HG03571 (cell line): ENCODE results near the gene ALK.

Experiments
- ATAC-seq: cut with Tn5 transposase; IDR thresholded peaks from one replicate; pipeline ENCODE4 v1.9.1; 2021; ENCODE audit not compliant: unreplicated experiment

ALK gene

DNA sequence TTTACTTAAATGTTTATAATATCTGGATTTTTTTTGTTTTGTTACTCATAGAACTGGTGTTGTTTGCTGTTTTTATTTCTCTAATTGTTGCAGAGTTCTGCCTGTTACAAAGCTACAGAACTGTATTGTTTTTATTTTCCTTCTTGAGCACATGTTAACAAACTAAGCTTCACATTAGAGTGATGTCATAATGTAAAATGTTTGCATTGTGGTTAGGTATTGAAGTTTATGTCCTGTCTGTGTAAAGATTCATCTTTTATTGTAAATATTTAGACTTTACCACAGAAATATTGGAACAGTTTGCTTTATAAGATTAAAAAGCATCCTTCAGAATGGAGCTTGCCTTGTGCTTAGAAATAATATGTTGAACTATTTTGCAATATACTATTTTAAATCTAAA is 738.5 kb downstream of the ALK start:
- no peak for ATAC-seq

DNA sequence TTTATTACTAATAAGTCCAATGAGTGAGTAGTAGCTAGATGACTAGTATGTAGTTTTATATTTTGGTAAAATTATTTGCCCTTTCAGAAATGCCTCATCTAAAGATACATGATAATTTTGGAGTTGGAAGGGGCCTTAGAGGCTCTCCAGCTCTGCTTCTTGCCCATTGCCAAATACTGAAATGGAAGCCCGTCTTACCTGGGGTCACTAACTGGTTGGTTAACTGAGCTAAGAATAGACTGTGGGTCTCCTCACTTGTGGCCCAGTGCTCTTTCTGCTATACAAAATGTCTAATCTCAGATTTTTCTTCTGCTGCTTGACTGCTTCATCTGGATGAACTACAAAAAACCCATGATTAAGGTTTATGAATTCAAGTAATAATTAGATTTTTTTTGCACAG is 739.1 kb downstream of the ALK start:
- no peak for ATAC-seq

DNA sequence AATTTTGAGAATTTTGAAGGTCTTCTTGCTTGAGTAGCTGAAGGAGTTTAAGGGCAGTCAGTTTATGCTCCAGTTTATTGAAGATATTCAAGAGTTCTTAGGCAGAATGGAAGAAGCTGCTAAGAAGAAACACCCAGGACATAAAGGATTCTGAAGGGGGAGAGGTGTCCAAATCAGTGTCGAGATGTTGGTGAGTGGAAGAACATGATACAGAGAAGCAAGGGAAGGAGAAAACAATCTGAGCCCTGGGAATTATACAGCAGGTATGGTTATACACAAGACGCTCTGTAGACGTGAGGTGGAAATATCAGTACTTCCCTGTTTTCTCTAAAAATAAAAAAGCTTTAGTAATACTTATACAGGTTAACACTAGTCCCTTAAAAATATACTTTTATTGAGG is 746.0 kb downstream of the ALK start:
- ATAC-seq = no peak

DNA sequence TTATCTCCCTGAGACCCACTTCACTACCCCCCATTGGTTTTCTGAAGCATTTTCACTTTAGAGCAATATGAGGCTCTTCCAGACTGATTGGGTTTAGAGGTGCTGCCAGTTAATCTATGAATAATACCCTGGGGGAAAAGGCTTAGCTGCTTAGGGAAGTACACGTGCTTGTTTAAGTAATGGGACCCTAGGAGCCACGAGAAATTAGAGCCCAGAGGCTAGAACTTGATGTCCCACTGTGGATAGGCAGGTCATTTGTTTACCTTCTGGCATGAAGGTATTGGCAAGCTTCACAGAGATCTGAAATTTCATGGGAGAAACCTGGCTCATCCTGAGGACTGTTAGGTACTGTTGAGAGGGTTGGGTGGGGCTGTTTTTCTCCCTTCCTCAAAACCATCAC is 746.4 kb downstream of the ALK start:
- ATAC-seq = no peak

DNA sequence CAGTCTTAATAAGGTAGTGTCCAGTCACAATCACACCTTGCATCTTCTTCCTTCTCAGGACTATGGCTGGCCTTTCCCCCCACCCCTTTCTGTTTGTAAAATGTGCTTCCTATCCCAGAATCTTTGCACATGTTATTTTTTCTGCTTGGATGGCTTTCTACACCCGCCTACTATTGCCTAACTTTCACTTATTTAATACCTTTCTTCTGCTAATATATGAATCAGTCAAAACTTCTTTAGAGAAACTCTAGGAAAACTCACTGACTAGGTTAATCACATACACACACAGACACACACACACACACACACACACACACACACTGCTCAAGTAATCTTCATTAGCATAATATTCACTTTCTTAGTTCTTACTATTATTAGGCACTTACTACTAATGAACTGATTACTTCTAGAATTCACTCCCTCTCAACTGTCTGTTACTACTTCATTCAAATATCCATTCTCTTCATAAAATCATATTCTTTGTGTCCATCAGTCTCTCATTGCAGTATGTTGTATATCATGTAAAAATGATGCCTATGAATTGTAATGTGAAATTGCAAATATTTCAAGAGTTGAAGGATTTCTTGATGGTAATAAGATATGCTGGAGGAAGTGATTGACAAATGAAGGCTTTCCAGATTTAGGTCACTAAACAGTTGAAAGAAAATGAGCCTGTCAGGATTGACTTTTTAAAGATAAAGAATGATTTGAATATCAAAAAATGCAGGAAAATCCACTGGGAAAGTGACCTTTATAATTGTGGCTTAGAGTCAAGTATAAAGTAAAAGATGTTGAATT is 754.9 kb downstream of the ALK start:
- no peak for ATAC-seq

DNA sequence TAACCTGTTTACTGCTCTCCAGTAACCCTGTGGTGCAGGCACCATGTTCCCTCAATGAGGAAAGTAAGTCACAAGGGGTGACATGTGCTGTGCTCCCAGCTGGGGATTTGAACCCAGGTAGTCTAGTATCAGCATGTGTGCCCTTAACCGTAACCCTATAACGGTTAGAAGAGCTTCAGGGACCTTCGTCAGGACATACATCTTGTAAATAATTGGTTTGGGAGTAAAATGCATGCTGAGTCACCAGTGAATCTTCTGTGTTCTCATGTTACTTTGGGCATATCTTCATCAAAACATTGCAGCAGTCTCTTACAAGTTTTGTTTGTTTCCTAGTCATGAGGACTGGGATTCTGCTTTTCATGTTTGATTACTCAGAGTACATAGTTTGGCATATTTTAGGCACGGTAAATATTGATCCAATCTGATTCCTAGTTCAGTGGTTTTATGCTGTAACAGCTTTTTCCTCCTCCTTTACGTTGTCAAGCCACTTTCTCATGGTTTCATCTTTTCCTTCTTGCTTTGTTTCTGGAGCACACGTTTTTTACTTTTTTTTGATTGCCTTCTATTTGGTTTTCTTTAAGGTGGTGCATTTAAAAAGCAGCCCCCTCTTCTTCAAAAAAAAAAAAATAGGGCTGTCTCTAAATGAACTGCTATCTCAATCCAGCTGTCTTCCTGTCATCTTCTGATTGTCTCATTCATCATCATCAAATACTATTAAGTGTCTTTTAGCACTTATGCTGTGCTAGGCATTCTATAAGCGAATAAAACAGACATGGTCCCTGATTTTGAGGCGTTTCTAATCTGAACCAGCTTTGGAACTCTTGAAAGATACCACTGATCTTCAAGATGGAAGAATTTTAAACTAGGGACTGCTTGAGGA is 755.8 kb downstream of the ALK start:
- no peak for ATAC-seq

DNA sequence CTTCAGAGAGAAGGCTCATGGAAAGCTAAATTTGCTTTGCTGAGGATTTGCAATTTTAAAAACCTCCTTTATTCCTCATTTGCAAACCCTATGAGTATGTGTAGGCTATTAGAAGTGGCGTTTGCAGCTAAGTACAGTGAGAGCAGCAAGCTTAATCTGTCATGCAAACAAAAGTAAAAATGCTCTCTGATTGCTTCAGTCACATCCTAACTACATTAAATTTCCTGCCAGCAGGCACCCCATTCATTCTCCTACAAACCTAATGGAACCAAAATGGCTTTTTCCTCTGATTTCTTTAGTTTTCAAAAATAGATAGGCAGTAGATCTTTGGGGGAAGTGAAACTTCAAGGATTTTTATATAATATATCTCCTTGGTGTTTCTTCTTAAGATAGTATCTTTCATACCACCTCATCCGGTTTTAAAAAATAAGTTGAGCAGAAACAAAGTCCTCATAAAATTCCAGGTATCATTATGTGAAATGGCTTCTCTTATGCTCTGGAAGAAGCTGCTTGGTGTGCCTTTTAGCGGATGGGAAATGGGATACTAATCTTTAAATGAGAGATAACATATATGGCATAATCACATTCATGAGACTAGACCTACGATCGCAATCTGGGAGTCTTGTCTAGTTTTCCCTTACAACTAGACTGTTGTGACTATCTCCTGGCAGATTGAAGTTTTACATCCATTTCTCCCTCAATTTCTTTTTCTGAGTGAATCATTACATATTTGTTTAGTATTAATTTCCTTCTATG is 757.1 kb downstream of the ALK start:
- ATAC-seq = no peak

DNA sequence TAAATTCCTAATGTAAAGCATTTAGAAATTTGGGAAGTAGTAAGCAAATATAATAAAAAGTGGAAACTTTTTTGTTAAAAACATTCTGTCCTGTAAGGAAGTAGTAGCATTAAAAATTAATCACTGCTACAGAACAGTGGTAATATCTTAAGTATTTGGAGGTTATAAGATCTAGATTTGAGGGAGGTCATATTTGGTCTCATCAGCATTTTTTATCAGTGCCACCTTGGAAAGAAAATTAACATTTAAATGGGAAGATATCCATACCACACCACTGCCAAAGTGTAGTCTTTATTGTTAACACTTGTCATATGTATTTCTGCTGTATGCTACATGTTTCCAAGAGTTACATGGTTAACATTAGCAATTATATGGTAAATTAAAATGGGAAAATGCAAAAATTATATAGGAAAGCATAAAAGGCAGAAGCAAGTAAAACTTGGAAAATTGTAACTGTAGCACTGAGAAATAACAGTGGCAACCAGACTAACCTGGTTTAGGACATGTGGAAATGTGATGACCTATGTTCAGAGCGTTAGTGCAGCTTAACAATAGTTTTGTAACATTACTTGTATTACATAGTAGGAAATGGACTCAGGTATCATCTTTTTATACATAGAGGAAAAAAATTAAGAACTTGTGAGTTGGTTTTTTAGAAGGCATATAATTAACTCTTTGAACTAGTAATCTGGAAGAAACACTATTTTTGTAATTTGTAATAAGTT is 759.0 kb downstream of the ALK start:
- no peak for ATAC-seq

DNA sequence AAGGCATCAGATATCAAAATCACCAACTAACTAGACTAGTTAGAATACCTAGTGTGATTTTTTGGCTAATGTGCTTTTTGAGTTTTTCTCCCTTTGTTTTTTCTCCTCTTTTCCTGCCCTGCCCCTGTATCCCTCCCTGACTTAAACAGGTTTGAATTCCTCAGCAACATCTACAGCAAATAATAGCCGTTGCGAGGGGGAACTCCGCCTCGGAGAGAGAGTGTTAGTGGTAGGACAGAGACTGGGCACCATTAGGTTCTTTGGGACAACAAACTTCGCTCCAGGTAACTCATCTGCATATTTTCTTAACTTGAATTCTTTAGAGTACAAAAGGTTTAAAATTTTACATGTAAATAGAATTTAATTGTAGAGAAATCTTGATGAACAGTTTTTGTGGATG is 761.2 kb downstream of the ALK start:
- ATAC-seq = no peak

DNA sequence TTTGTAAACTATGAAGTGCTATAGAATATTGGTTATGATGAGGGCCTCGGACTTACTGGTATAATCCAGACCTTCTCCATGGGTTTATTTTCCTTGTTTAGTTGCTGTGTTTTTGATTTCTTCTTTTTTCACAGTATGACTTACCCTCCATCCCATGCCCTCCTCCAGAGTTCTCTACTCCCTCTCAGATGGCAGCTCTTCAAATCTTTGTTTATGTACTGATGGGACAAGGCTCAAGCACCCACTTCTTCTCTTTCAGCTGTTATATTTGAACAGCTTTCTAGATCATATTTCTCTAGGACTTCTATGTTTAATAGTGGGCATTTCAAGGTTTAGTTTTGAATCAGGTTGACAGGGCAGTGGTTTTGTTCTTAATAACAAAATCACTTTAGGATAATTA is 762.3 kb downstream of the ALK start:
- no peak for ATAC-seq

DNA sequence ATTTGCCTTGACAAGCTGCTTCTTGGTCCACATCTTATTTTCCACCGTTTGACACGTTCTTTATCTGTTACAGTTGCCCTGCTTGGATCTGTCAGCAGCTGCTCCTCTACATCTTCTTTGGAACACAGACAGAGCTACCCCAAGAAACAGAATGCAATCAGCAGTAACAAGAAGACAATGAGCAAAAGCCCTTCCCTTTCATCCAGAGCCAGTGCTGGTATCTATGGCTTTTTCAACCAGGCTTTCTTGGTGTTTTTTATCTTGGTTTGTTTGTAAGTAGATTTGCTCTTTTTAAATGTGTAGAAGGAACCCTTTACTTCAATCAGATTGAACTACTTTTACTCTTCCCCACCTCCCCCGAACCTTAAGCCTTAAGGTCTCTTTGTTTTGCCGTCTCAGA is 764.3 kb downstream of the ALK start:
- ATAC-seq = no peak

DNA sequence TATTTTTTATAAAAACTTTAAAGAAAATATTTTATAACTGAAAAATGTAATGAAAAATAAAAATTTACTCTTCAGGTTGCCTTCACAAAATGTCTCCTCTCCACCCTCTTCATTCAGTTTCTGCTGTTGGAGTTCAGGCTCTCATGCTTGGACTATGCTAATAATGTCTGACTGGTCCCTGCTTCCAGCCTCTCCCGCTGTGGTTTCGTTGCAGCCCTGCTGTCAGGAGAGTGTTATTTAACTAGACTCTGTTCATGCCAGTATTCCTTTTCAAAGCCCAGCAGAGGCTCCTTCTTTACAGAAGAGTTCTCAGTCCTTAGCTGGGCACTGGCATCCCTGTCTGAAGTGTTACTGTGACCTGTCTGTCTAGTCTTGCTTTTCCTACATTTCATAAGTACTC is 765.8 kb downstream of the ALK start:
- ATAC-seq = no peak

DNA sequence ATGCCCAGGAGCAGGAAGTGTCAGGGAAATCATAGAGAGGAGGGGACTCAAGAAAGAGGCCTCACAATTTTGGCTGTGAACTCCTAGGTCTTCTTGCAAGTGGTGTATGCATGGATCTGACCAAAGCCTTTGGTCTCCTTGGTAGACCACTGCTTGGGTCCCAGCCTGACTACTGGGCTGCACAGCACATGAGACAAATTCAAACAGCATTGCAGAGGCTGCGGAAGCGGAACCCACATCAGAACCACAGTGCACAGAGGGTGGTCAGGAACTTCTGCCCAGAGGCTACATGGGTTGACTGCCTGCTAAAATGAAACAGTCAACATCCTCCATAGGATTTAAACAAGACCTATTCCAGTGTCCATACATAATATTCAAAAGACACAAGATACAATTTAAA is 766.8 kb downstream of the ALK start:
- ATAC-seq = no peak

DNA sequence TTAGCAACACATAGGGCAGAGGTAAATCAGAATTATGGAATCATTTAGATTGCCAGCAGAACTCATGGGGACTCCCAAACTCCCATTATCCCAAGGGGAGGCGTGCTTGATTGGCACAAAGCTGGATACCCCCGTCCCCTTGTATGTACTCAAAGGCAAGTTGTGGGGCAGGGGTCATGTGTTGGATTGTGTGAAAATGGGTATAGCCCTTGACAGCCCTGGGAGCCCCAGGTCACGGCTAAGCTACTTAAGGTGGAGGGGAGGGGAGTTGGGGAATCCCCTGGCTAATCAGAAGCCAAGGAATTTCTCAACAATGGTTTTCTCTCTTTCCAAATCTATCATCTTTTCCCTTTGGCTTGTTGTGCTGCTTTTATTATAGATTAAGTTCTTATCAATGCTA is 773.4 kb downstream of the ALK start:
- no peak for ATAC-seq

DNA sequence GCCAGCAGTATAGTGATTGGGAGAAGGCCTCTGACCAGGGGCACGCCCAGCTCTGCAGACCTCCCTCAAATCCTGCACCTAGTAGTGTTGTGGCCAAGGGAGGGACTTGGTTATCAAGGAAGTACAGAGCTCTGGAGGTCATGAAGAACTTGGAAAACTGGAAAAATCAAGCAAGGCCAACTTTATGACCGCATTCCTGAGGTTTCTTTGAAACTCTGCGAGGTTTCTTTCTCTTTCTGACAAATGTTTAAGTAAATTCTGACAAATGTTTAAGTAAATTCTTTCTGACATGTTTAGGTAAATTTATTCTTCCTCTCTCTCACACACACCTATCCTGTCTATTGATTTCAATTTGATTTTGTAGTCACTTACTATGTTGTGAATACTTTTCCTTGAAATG is 775.2 kb downstream of the ALK start:
- ATAC-seq = no peak

DNA sequence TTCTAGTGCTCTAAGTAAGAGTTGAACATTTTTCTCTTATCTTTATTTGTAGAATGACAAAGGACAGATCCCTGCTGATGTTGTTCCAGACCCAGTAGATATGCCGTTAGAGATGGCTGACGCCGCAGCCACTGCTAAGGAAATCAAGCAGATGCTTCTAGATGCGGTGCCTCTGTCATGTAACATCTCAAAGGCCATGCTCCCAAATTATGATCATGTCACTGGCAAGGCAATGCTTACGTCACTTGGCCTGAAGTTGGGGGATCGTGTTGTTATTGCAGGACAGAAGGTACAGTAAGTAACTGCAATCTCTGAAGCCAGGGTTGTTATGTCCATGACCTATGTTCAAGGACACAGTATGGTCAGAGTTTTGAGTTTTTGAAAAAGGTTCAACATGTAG is 777.7 kb downstream of the ALK start:
- ATAC-seq = no peak
